ENCODE measurements around the gene NPC1.

Gene NPC1

DNA sequence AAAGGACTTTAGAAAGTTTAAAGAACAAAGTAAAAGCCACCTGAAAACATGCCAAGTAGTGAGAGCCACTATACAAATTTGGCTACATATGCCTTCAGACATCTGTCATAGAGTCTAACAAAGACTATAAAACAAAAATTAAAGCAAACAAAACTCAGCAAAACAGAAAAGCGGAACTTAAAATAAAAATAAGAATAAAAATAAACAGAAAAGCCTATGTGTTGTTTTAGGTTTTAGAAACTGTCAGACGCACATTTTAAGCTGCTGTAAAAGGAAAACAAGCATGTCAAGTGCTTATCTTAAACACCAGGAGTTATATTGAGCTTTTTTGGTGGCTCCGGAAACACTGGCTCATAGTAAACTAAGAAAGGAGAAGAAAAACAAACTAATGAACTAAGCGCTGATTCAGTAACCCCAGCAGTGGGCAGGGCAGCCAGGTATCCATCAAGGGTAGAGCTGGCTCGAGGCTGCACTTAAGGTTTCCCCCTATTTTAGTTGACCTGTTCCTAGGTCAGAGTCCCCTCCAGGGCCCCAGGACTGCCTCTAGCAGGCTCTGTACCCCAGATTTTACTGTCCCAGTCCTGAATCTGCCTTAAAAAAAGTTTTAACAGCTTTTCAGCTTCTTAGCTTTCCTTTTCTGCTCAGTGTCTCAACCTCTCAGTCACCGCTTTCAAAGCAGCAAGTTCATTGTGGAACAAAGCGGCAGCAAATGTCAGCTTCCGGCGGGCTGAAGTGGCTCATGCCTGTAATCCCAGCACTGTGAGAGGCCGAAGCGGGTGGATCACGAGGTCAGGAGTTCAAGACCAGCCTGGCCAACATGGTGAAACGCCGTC, 98.4 kb downstream of the NPC1 start:
- DNase-seq (ENCODE audit: low spot score): peak; percentile 37
- in situ Hi-C loops (cut with MboI; ENCODE audit: low pct_unique_long_range_greater_than_20kb, low sequenced_read_pairs, unreplicated experiment): no loop called here

GRCh38 chr18:23485386-23485785, 100.9 kb downstream of the NPC1 start:
- TF ChIP-seq, protein P1, sequence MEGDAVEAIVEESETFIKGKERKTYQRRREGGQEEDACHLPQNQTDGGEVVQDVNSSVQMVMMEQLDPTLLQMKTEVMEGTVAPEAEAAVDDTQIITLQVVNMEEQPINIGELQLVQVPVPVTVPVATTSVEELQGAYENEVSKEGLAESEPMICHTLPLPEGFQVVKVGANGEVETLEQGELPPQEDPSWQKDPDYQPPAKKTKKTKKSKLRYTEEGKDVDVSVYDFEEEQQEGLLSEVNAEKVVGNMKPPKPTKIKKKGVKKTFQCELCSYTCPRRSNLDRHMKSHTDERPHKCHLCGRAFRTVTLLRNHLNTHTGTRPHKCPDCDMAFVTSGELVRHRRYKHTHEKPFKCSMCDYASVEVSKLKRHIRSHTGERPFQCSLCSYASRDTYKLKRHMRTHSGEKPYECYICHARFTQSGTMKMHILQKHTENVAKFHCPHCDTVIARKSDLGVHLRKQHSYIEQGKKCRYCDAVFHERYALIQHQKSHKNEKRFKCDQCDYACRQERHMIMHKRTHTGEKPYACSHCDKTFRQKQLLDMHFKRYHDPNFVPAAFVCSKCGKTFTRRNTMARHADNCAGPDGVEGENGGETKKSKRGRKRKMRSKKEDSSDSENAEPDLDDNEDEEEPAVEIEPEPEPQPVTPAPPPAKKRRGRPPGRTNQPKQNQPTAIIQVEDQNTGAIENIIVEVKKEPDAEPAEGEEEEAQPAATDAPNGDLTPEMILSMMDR (IDR thresholded peaks at IDR 0.05; ENCODE audit: extremely low read depth, insufficient read depth, missing control alignments): no peak
- DNase-seq (ENCODE audit: low spot score): no peak
- in situ Hi-C loops (cut with MboI; ENCODE audit: low pct_unique_long_range_greater_than_20kb, low sequenced_read_pairs, unreplicated experiment): no loop called here

More for the DNA sequence above, 98.4 kb downstream of the NPC1 start:
- TF ChIP-seq, protein P1 (IDR thresholded peaks at IDR 0.05; ENCODE audit: extremely low read depth, insufficient read depth, missing control alignments): no peak

DNA sequence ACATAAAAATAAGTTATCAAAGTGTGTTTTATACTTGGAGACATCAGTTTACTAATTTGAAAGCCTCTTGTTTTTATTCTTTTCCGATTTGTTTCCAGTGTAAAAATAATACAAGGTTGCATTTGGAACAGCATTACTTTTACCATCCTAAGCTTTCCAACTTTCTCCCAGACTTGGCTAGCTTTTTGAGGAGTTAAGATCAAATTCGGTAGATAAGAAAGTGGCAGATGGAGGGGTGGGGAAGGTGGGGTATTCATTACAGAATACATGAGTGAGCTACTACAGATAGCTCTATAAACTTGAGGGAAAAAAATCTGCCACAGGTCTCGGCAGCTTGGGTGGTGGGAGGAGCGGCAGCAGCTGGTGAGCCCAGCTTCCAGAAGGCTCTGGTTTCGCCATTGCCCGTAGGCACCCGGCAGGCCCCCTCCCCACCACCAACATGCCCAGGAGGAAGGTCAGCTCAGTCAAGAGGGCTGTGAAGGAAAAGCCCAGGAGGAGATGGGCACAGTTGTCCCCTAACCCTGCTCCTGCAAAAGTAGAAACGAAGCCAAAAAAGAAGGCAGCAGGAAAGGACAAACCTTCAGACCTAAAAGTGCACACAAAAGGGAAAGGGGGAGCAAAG, 101.6 kb downstream of the NPC1 start:
- TF ChIP-seq, protein P1 (IDR thresholded peaks at IDR 0.05; ENCODE audit: extremely low read depth, insufficient read depth, missing control alignments): no peak
- no peak for DNase-seq (ENCODE audit: low spot score)
- in situ Hi-C loops (cut with MboI; ENCODE audit: low pct_unique_long_range_greater_than_20kb, low sequenced_read_pairs, unreplicated experiment): no loop called here

All from GM13977 (cell line).